Measurements from ENCODE around the gene MRC1.

DNA sequence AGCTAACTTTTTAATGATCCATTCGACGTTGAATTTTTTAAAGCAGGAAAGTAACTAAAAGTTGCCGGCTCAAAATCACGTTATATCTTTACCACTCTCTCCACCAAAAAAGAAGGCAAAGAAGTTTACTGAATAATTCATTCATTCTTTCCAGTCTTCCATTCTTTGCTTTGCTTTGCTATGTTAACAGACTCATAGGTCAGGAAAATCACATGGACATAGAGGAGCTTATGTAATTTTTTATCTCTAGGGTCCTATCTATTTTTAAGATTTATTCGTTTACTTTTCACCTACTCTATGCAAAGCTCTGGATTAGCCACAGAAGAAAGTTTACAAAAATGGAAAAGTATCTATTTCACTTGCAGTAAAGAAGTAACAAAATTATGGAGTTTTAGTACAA lies 52.6 kb downstream of the MRC1 start:
- TF ChIP-seq EZH2phosphoT487 (IDR thresholded peaks at IDR 0.05; ENCODE audit: borderline replicate concordance) = no peak
- TF ChIP-seq, protein P1, sequence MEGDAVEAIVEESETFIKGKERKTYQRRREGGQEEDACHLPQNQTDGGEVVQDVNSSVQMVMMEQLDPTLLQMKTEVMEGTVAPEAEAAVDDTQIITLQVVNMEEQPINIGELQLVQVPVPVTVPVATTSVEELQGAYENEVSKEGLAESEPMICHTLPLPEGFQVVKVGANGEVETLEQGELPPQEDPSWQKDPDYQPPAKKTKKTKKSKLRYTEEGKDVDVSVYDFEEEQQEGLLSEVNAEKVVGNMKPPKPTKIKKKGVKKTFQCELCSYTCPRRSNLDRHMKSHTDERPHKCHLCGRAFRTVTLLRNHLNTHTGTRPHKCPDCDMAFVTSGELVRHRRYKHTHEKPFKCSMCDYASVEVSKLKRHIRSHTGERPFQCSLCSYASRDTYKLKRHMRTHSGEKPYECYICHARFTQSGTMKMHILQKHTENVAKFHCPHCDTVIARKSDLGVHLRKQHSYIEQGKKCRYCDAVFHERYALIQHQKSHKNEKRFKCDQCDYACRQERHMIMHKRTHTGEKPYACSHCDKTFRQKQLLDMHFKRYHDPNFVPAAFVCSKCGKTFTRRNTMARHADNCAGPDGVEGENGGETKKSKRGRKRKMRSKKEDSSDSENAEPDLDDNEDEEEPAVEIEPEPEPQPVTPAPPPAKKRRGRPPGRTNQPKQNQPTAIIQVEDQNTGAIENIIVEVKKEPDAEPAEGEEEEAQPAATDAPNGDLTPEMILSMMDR (conservative IDR thresholded peaks at IDR 0.05; ENCODE audit: low read length) = no peak

Data from Loucy (cell line).